Neuronal stem cell (in vitro differentiated cells): ENCODE data around the gene TULP1.

Source experiments
- DNase-seq: peaks from one replicate; pipeline ENCODE4 v3.0.0-alpha.2; 2013; ENCODE audit warnings: low spot score
- H2AFZ ChIP-seq: one replicate; pipeline ENCODE4 v1.6.1; 2013; ENCODE audit warnings: mild to moderate bottlenecking, low read length, inconsistent platforms
- H2AK5ac ChIP-seq: 2 replicates; pipeline ENCODE4 v1.6.1; 2013; ENCODE audit warnings: low read depth, mild to moderate bottlenecking, inconsistent platforms, low read length, moderate library complexity, mixed read lengths
- H2BK120ac ChIP-seq: 2 replicates; pipeline ENCODE4 v1.6.1; 2013; ENCODE audit warnings: low read depth, mild to moderate bottlenecking, inconsistent platforms, low read length, moderate library complexity, mixed read lengths
- H2BK12ac ChIP-seq: one replicate; pipeline ENCODE4 v1.6.1; 2013; ENCODE audit warnings: low read length, inconsistent platforms
- H2BK15ac ChIP-seq: 2 replicates; pipeline ENCODE4 v1.6.1; 2013; ENCODE audit warnings: mild to moderate bottlenecking, low read length, inconsistent platforms, mixed read lengths
- H2BK5ac ChIP-seq: one replicate; pipeline ENCODE4 v1.6.1; 2013; ENCODE audit warnings: inconsistent platforms, mild to moderate bottlenecking, low read length, moderate library complexity
- H3K14ac ChIP-seq: one replicate; pipeline ENCODE4 v1.6.1; 2013; ENCODE audit warnings: low read length, inconsistent platforms
- H3K18ac ChIP-seq: 2 replicates; pipeline ENCODE4 v1.6.1; 2013; ENCODE audit warnings: low read length, inconsistent platforms
- H3K23ac ChIP-seq: 2 replicates; pipeline ENCODE4 v1.6.1; 2013; ENCODE audit warnings: low read depth, mild to moderate bottlenecking, mixed read lengths, low read length, inconsistent platforms; ENCODE audit not compliant: poor library complexity
- H3K27ac ChIP-seq: replicated peaks from 3 replicates; pipeline ENCODE4 v1.5.1; 2013; ENCODE audit warnings: low read length, inconsistent platforms
- H3K27me3 ChIP-seq, 3 experiments: 2 replicates each; pipeline ENCODE4 v1.6.1; 2013; ENCODE audit warnings: low read length in 3 of 3, mild to moderate bottlenecking in 2 of 3, inconsistent platforms in 1 of 3, low read depth in 1 of 3, mixed read lengths in 1 of 3, moderate library complexity in 1 of 3; ENCODE audit not compliant: control insufficient read depth in 3 of 3, insufficient read depth in 3 of 3
- H3K36me3 ChIP-seq, 2 donors: replicated peaks in 1 of 2; 2 replicates each; pipeline ENCODE4 v1.6.1; 2013; ENCODE audit warnings: low read length in 2 of 2; ENCODE audit not compliant: control insufficient read depth in 2 of 2, insufficient read depth in 2 of 2
- H3K4ac ChIP-seq: 2 replicates; pipeline ENCODE4 v1.6.1; 2013; ENCODE audit warnings: inconsistent platforms, mild to moderate bottlenecking, low read length, moderate library complexity
- H3K4me1 ChIP-seq, 2 donors: 1 replicate in 1 of 2; 2 replicates in 1 of 2; pipeline ENCODE4 v1.6.1; 2013; ENCODE audit warnings: low read length in 2 of 2, low read depth in 1 of 2; ENCODE audit not compliant: control insufficient read depth in 2 of 2, insufficient read depth in 1 of 2
- H3K4me2 ChIP-seq: one replicate; pipeline ENCODE4 v1.6.1; 2013; ENCODE audit warnings: mild to moderate bottlenecking, low read length, inconsistent platforms; ENCODE audit not compliant: insufficient read depth, poor library complexity, severe bottlenecking
- H3K4me3 ChIP-seq, 2 donors: 2 replicates each; pipeline ENCODE4 v1.5.1; 2013; ENCODE audit warnings: low read length in 2 of 2, mild to moderate bottlenecking in 2 of 2, inconsistent platforms in 1 of 2, moderate library complexity in 1 of 2
- H3K79me1 ChIP-seq: one replicate; pipeline ENCODE4 v1.6.1; 2013; ENCODE audit warnings: low read depth, mild to moderate bottlenecking, inconsistent platforms, low read length, moderate library complexity
- H3K9ac ChIP-seq: one replicate; pipeline ENCODE4 v1.6.1; 2013; ENCODE audit warnings: mild to moderate bottlenecking, low read depth, low read length, inconsistent platforms; ENCODE audit not compliant: poor library complexity
- H3K9me3 ChIP-seq, 2 donors: replicated peaks in 1 of 2; 2 replicates each; pipeline versions ENCODE3 to v1.6.1; 2013; ENCODE audit warnings: low read length in 2 of 2, mild to moderate bottlenecking in 2 of 2, inconsistent platforms in 1 of 2, low read depth in 1 of 2, mixed read lengths in 1 of 2, moderate library complexity in 1 of 2; ENCODE audit not compliant: control insufficient read depth in 2 of 2, insufficient read depth in 1 of 2
- H4K8ac ChIP-seq: one replicate; pipeline ENCODE4 v1.6.1; 2013; ENCODE audit warnings: low read depth, mild to moderate bottlenecking, inconsistent platforms, low read length, moderate library complexity
- H4K91ac ChIP-seq: one replicate; pipeline ENCODE4 v1.6.1; 2013; ENCODE audit warnings: low read length, low read depth, mild to moderate bottlenecking, inconsistent platforms; ENCODE audit not compliant: poor library complexity
- WGBS, 2 donors: extraction: QIAGEN DNeasy Blood & Tissue Kit; methylation state at CpG; one replicate each; pipeline ENCODE4 v1.1.7; 2013; ENCODE audit warnings: missing lambda C conversion rate in 2 of 2, mixed read lengths in 1 of 2; ENCODE audit not compliant: insufficient read length in 2 of 2, insufficient replicate concordance in 1 of 2; ENCODE audit errors: extremely low coverage in 2 of 2; 5-methylcytosine and 5-hydroxymethylcytosine counted together

Gene TULP1

GRCh38 chr6:35484921-35485392 lies 27.7 kb downstream of the TULP1 start:
- no peak overlapping the region for H3K4me3 ChIP-seq
- H4K8ac ChIP-seq = no peak overlapping the region
- peak overlapping the region; percentile 80 for H2BK5ac ChIP-seq
- no peaks in the 10 kb centered on the region for H3K9me3 ChIP-seq
- peak overlapping the region; percentile 65 for H3K9ac ChIP-seq
- H3K4me1 ChIP-seq = peaks cover 9 to 36% of the 10 kb centered on the region in 2 donors
- peak overlapping the region; percentile 71 for H2AK5ac ChIP-seq
- H3K4ac ChIP-seq = peak overlapping the region; percentile 70
- no peaks in the 10 kb centered on the region for H3K27me3 ChIP-seq
- peaks cover 7 to 62% of the 10 kb centered on the region in 2 donors for H3K36me3 ChIP-seq
- H3K4me2 ChIP-seq = peak overlapping the region; percentile 41
- peak overlapping the region; percentile 63 for H3K27ac ChIP-seq
- peaks cover 6% of the 10 kb centered on the region for H3K79me1 ChIP-seq
- H2BK120ac ChIP-seq = peak overlapping the region; percentile 99
- no CpG with 5 or more reads among the region's 7 CpGs for WGBS, 2 donors
- peak overlapping the region; percentile 94 for H3K18ac ChIP-seq
- H3K14ac ChIP-seq = peak overlapping the region; percentile 72
- H2AFZ ChIP-seq = no peak overlapping the region
- DNase-seq = no peak
- H4K91ac ChIP-seq = peak overlapping the region; percentile 68
- H3K23ac ChIP-seq = no peak overlapping the region
- H2BK15ac ChIP-seq = peak overlapping the region; percentile 98
- peak overlapping the region; percentile 98 for H2BK12ac ChIP-seq

- Histone ChIP-seq H3K36me3 (peaks cover 11 to 71% of the 10 kb centered on the region in 2 donors), H3K18ac (peak overlapping the region; percentile 54)
Measured at GRCh38 chr6:35483893-35484645, 28.6 kb downstream of the TULP1 start.

GRCh38 chr6:35483490-35483889 lies 29.2 kb downstream of the TULP1 start:
- no peak overlapping the region for H3K4ac ChIP-seq
- peaks cover 0 to under 1% of the 10 kb centered on the region in 2 donors for H3K9me3 ChIP-seq
- no peaks in the 10 kb centered on the region for H3K27me3 ChIP-seq
- no peak for DNase-seq
- H2BK15ac ChIP-seq = no peak overlapping the region
- no peak overlapping the region for H2AFZ ChIP-seq
- H3K18ac ChIP-seq = no peak overlapping the region
- H3K36me3 ChIP-seq = peaks cover 13 to 76% of the 10 kb centered on the region in 2 donors
- WGBS, 2 donors = no CpG with 5 or more reads among the region's 3 CpGs
- H2AK5ac ChIP-seq = no peak overlapping the region
- H3K4me1 ChIP-seq = peaks cover 3 to 31% of the 10 kb centered on the region in 2 donors
- H2BK12ac ChIP-seq = no peak overlapping the region
- no peak overlapping the region for H3K4me3 ChIP-seq
- H2BK120ac ChIP-seq = no peak overlapping the region
- H2BK5ac ChIP-seq = no peak overlapping the region
- H3K14ac ChIP-seq = no peak overlapping the region
- H3K4me2 ChIP-seq = no peak overlapping the region
- no peak overlapping the region for H4K8ac ChIP-seq
- no peak overlapping the region for H3K27ac ChIP-seq
- no peak overlapping the region for H4K91ac ChIP-seq
- H3K23ac ChIP-seq = no peak overlapping the region
- peaks cover 6% of the 10 kb centered on the region for H3K79me1 ChIP-seq
- no peak overlapping the region for H3K9ac ChIP-seq

More at GRCh38 chr6:35483893-35484645, 28.6 kb downstream of the TULP1 start:
- Histone ChIP-seq H3K27ac (no peak overlapping the region), H3K79me1 (peaks cover 6% of the 10 kb centered on the region), H3K9ac (peak overlapping the region; percentile 27), H3K23ac (no peak overlapping the region), H2AK5ac (peak overlapping the region; percentile 71), H2BK12ac (peak overlapping the region; percentile 95), H4K8ac (no peak overlapping the region), H3K27me3 (no peaks in the 10 kb centered on the region), H2BK15ac (no peak overlapping the region), H2BK5ac (peak overlapping the region; percentile 9), H3K4me1 (peaks cover 3 to 31% of the 10 kb centered on the region in 2 donors), H3K14ac (no peak overlapping the region), H3K4ac (peak overlapping the region; percentile 32), H3K4me3 (no peak overlapping the region), H3K4me2 (no peak overlapping the region), H2AFZ (no peak overlapping the region), H2BK120ac (no peak overlapping the region), H4K91ac (no peak overlapping the region), H3K9me3 (no peaks in the 10 kb centered on the region)
- DNase-seq = no peak
- WGBS, 2 donors = no CpG with 5 or more reads among the region's 13 CpGs

GRCh38 chr6:35483062-35483461 lies 29.6 kb downstream of the TULP1 start:
- H3K23ac ChIP-seq = no peak overlapping the region
- no peak overlapping the region for H3K9ac ChIP-seq
- H4K91ac ChIP-seq = no peak overlapping the region
- H2BK120ac ChIP-seq = no peak overlapping the region
- H4K8ac ChIP-seq = no peak overlapping the region
- no peak overlapping the region for H3K18ac ChIP-seq
- H3K36me3 ChIP-seq = peaks cover 16 to 80% of the 10 kb centered on the region in 2 donors
- no peak overlapping the region for H2BK12ac ChIP-seq
- H2AFZ ChIP-seq = no peak overlapping the region
- H3K4me2 ChIP-seq = no peak overlapping the region
- no CpG with 5 or more reads among the region's 4 CpGs for WGBS, 2 donors
- peaks cover 6% of the 10 kb centered on the region for H3K79me1 ChIP-seq
- H3K27ac ChIP-seq = no peak overlapping the region
- H2BK15ac ChIP-seq = no peak overlapping the region
- H2BK5ac ChIP-seq = no peak overlapping the region
- no peak overlapping the region for H3K14ac ChIP-seq
- H3K4ac ChIP-seq = no peak overlapping the region
- peaks cover 0 to 3% of the 10 kb centered on the region in 2 donors for H3K9me3 ChIP-seq
- no peak overlapping the region for H2AK5ac ChIP-seq
- no peak for DNase-seq
- H3K4me3 ChIP-seq = peak overlapping the region in 1 of 2 donors; percentile 23
- H3K4me1 ChIP-seq = peaks cover 0 to 27% of the 10 kb centered on the region in 2 donors
- H3K27me3 ChIP-seq = no peaks in the 10 kb centered on the region
